ENCODE results near the gene CINP.
A peak's percentile ranks its signal among the peaks of the same experiment; 100 is the strongest.

Gene CINP

DNA sequence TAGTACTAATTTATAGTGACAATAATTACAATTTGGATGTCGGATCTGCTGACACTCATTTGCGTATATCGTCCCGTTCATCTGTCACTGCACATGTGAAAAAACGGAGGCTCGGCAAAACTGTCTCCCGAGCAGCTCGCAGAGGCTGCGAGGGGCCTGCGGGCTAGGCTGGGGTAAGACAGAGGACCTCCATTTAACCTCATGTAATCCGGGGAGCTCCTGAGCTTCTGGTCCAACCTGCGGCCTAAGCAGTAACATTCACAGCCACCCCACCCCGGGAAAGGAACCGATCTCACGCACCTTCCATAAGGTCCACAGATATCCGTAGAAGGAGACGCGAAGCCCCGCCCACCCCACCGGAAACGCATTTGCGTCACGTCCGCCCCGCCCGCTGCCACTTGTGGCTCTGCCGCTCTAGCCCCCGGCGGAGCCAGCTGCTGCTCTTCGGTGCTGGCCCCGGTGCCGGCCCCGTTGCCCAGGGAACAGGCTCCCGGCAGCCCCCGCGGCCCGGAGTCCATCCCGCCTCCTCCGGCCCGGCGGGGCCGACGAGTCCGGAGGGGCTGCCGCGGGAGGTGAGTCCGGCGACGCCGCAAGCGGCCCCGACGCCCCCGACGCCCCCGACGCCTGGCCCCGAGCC is at the start of gene CINP, which contains the start of gene TECPR2:
Gene CINP, minus strand, starts transcription at position 346 of the 637 bp plus-strand sequence. Its CDS starts 39 bp downstream, at position 307.
Gene TECPR2, plus strand, starts transcription at position 397 of the 637 bp plus-strand sequence. CDS start 13,781 bp downstream, outside the sequence.
- DNase-seq (ENCODE audit: low read depth in 2 of 2) = peak; percentile 98

DNA sequence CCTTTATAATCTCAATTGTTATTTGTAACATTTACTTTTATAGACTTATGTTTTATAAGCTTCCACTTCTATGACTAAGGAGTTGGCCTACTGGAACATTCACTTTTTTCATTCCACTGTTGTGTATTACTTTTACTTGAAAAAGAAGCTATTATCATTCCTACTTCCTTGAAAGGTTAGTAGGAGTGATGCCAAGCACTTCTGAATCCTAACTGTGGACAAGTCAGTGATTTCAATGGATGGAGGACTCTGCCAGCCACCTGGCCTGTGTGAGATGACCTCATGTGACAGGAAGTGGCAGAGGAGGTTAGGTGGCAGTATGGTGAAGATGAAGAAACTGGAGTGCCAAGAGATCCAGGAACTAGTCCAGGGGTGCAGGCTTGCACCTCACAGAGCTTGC is 46.0 kb upstream of the CINP start:
- DNase-seq (ENCODE audit: low read depth in 2 of 2) = no peak

DNA sequence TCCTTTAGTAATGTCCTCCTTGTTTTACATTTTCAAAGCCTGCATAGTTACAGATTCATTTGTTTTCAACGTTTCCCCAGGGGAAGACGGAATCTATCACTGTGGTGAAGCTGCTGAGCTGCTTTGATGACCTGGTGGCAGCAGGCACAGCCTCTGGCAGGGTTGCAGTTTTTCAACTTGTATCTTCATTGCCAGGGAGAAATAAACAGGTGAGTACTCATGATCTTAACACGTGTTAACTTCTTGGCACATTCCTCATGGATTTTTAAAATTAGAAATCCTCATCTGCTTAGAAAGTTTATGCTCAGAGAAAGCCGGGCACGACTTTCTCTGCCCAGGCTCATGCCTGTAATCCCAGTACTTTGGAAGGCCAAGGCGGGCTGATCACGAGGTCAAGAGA is 44.6 kb upstream of the CINP start:
- no peak for DNase-seq (ENCODE audit: low read depth in 2 of 2)

DNA sequence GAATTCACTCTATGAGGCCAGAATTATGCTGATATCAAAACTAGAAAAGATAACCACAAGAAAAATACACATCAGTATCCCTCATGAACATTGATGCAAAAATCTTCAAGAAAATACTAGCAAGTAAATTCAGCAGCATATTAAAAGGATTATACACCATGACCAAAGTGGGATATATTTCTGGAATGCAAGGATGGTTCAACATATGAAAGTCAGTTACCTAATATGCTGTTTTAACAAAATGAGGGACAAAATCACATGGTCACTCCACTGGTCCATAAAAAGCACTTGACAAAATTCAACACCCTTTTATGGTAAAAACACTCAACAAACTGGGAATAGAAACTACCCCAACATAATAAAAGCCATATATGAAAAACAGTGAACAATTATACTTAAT is 40.3 kb upstream of the CINP start:
- DNase-seq (ENCODE audit: low read depth in 2 of 2) = no peak

DNA sequence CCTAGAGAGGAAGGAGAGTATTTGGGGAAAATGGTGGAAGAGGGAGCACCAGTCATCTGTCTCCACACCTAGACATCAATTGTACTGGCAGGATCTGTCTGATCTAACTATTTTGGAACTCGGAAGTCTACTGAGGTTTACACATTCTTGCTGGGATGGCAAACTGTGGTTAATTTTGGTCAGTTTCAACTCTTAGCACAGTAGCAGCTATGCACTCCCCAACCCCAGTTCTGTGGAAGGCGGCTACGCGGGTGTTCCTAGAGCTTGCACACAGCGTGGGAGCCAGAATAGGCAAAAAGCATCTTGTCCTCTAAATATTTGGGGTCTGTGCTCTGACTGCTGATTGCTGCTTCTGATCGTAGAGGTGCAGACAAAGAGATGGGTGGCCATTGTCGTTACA is 33.8 kb upstream of the CINP start:
- no peak for DNase-seq (ENCODE audit: low read depth in 2 of 2)

DNA sequence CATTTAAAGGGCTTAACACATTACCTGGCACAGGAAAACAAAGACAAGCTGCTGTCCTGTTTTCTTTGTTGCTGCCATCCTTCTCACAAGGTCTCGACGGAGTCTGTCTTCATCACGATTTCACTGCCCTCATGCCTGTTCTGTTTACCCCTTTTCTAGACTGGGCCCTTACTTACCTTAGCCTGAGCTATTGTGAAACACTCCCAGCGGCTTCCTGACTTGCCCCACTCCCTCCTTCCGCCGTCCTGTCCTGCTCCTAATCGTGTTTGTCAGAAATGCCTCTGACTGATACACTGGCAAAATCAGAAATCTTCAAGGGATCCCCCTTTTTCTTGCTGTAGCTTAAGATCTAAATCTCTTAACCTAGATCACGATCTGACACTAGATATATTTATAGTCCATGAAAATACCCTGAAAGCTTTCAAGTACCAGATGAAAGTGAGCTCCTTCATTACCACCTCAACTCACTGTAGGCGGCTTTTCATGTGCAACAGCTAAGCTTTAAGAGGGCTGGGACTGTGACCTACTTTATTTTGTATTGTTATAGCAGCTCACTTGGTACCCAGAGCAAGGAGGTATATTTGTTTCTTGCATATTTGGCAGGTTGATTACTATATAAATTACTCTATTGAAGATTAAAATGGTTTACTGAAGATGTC is 32.2 kb upstream of the CINP start:
- peak in 1 of 2 donors; percentile 1 for DNase-seq (ENCODE audit: low read depth in 2 of 2)

DNA sequence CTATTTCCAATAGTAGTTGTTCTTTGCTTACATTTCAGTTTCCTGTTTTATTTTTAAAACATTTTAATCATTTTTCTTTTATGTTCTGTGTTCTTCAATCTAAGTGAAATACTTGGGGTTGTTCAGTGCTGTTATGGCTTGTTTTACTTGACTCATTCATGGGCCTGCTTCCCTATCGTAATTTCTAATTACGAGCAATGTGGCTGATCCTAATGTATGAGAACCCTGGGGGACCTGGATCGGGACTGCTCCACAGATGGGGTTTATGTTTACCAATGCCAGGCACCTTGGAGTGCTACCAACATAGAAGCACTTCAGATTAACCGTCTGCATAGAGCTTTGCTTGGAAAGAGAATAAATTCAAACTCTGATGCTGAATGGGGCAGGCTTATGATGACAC is 29.8 kb upstream of the CINP start:
- no peak for DNase-seq (ENCODE audit: low read depth in 2 of 2)

DNA sequence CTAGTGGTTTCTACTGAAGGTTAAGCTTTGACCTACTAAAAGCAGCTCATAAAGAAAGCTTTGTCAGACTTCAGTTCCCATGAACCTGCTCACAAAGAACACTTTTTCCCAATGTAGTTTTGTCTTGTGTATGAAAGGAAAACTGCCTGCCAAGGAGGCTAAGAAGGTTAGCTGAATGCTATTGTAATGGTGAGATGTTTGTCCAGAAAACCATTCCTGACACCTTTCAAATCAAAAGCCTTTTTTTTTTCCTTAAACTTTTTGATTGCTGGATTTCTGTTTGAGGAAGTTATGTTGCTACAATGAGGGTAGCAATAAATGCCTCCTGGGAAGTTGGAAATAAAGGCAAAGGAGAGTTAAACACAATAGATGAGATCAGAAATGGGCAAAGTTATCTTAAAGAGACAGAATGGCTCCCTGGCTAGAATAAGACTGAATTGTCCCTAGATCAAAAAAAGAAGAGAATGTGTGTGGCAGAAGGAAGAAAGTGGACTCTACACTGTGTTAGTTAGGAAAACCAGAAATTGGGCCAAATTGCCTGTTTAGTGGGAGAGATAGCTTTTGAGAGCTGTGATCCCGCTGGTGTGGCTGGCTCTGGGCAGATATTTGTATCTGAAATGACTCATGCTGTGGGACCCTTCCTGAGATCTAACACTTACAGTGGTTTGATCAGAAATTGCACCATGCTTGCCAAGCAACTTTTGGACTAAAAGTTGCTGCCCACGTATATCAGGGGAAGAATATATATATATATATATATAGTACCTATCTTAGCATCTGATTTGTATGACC is 27.6 kb upstream of the CINP start:
- DNase-seq (ENCODE audit: low read depth in 2 of 2) = no peak

DNA sequence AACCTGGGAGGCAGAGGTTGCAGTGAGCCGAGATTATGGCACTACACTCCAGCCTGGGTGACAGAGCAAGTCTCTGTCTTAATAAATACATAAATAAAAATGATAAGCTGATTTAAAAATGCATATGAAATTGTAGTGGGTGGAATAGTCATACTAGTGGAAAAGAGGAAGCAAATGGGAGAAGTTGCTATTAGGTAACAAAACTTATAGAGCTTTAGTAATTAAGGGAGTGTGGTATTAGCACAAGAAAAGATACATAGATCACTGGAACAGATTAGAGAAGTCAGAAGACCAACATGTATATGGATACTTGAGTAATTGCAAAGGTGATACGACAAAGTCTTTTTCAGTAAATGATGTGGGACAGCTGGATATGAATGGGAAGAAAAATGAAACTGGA is 26.6 kb upstream of the CINP start:
- DNase-seq (ENCODE audit: low read depth in 2 of 2) = no peak

DNA sequence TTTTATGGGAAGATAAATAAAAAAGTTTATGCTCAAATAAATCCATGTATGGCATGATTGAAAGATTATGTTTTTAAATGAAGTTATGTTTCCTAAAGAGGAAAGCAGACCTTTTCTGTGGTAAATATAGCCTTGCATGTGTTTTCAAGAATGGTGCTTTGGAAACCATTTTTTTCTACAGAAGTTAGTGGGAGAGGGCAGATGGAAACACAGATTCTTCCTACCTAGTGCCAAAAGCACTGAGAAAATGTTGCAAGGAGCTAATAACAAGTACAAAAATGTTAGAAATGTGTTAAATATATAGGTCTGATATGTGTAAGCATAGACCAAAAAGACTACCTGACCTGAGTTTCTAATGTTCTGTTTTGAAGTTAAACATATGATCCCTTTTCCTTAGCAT is 24.4 kb upstream of the CINP start:
- no peak for DNase-seq (ENCODE audit: low read depth in 2 of 2)

DNA sequence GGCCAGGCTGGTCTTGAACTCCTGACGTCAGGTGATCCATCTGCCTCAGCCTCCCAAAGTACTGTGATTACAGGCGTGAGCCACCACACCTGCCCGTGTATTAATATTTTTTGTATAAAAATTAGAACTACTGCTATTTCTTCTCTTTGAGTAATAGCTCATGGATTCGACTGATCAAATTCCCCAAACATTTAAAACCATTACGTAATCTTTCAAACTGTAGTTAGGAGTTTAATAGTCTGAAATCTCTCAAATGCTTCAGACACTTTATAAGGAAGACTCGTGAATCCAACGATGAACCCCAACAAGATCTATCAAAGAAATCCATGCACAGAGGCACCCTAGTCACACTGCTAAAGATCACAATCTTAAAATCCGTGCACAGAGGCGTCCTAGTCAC is 16.1 kb upstream of the CINP start:
- no peak for DNase-seq (ENCODE audit: low read depth in 2 of 2)

DNA sequence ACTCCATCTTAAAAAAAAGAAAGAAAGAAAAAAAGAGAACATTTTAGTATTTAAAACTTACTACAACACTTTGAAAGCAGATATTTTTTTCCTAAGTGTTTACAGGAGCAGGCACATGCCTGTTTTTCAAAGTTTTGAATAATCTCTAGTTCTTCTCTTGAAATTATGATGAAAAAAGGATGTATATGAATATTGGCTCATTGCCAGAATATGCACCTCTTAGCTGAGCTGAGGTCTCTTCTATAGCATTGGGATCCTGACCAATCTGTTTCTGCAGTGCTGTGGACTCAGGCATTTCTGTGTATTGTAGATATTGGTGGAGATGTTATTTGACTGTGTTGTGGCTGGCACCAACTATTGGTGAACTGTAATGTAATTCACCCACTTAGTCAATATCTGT is 15.0 kb upstream of the CINP start:
- DNase-seq (ENCODE audit: low read depth in 2 of 2) = no peak

DNA sequence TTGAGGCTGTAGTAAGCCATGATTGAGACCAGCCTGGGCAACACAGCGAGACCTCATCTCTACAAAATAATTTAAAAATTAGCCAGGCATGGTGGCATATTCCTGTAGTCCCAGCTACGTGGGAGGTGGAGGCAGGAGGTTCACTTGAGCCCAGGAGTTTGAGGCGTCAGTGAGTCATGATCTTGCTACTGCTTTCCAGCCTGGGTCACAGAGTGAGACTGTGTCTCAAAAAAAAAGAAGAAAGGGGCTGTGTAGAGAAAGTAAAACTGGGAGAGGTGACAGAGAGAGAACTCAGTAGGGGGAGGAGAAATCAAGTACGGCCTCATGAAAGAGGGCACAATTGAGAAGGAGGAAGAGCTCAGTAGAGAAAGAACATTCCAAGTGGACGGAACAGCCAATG is 12.4 kb upstream of the CINP start:
- DNase-seq (ENCODE audit: low read depth in 2 of 2) = peak in 1 of 2 donors; percentile 6

DNA sequence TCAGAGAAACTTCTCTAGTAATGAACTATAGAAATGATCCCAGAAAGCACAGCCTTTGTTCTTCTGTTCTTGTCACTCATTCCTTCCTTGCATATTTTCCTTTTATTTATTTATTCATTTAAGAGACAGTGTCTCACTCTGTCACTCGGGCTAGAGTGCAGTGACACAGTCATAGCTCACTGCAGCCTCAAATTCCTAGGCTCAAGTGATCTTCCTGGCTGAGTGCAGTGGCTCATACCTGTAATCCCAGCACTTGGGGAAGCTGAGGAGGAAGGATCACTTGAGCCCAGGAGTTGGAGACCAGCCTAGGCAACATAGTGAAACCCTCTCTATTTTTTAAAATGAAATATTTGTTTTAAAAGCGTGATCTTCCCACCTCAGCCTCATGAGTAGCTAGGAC is 11.6 kb upstream of the CINP start:
- DNase-seq (ENCODE audit: low read depth in 2 of 2) = no peak

DNA sequence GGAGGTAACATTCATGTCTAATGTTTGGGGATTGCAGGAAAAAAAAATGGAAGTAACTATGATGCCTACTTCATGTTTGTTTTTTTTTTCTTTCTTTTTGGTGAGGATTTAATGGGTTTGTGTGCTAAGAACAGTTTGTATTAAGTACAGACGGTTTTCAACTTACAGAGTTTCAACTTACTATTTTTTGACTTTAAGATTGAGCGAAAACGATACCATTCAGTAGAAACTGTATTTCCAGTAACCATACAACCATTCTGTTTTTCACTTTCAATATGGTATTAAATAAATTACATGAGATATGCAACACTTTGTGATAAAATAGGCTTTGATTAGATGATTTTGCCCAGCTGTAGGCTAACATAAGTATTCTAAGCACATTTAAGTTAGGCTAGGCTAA is 10.4 kb upstream of the CINP start:
- DNase-seq (ENCODE audit: low read depth in 2 of 2) = no peak

DNA sequence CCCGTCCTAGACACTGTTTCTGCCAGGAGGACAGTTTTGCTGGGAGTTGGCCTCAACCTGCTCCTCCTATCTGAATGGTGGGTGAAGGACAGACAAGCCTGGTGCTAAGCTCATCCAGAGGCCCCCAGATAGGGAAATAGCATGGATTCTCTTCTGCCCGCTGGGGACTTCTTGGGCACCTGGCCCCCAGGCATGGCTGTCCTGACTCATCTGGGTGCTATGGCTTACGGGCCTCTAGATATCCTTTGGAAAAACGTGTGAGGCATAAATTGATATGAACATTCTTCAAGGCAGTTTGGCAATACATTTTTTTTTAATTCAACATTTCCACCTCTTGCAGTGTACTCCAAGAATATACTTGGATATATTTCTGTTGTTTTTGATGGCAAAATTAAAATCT is 8.7 kb upstream of the CINP start:
- no peak for DNase-seq (ENCODE audit: low read depth in 2 of 2)

DNA sequence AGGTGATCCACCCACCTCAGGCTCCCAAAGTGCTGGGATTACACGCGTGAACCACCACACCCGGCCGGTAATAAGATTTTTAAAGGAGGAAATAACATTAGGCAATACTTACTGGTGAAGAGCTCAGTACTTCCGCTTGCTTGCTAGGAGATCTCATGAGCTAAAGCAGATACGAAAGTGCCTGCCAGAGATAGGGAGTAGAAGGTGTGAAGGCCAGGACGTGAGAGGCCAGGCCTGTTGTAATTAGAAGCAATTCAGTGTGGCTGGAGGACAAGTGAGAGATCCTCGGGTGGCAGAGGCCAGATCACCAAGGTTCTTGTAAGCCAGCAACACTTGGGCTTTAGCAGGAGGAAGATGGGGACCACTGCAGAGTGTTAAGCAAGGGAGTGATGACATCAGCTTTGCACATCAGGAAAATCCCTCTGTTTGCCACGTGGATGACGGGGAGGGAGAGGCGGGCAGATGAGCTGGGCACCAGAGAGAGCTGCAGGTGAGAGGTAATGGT is 7.7 kb upstream of the CINP start:
- no peak for DNase-seq (ENCODE audit: low read depth in 2 of 2)

DNA sequence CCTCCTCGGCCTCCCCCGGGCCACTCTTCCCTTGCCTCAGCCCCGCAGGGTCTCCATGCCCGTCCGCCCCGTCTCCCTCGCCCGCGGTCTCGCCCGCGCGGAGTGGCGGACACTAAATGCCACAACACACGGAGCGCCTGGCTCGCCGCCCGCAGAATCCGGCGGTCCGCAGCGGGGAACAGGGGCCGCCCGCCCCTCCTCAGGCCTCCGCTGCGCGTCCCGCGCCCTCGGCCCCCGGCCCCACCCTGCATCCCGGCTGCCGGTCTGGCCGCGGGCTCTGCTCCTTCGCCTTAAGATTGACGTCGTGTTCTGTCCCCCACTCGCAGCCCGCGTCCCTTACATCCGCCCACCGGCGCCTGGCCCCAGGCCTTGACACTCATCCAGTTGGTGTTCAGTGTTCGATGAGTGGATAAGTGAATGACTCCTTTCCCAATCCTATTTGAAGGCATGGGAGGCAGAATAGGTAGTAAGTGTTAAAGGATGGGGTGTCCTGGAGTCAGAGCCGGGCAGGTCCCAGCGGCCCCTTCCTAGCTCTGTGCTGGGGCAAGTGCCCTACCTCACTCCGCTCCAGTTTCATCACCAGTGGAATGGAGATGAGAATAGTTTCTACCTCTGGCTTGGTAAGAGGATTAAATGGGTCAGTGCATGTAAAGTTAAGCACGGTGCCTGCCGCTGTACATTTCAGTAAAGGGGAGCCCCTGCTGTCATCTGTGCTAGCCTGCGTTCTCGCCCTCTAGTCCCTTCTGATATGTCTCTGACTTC is 673 bp upstream of the CINP start:
- DNase-seq (ENCODE audit: low read depth in 2 of 2) = peak; percentile 11 to 18

DNA sequence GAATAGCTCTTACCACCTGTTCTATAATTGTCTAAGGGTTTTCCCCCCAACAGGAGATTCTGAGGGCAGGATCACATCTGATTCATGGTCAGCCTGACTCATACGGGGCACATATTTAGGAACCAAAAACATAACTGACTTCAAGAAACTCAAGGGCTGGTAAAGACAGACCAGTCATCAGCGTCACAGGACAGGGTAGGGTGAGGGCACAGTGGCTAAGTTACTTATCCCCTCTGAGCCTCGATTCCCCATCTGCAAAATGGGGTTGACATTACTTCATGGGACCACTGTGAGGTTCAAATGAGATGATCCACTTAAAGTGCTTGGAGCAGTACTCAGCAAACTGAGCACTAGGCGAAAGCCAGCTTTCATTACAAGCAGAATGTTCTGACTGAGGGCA is 606 bp downstream of the CINP start:
- peak; percentile 19 to 53 for DNase-seq (ENCODE audit: low read depth in 2 of 2)

DNA sequence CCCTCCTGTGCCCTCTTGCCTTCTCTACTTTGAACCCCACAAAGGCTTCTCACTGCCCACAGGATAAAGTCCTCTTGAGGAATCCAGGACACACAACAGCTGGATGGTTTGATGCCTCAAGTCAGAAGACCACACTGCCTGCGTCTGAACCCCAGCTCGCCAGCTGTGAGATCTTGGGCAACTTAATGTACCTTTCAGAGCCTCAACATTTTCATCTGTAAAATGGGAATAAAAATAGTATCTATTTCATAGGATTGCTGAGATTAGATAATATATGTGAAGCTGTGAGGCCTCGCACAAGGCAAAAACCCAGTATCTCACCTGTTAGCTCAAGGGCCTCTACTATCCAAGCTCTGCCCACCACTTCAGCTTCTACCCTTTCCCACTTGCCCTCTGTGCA is 2.3 kb downstream of the CINP start:
- DNase-seq (ENCODE audit: low read depth in 2 of 2) = no peak

DNA sequence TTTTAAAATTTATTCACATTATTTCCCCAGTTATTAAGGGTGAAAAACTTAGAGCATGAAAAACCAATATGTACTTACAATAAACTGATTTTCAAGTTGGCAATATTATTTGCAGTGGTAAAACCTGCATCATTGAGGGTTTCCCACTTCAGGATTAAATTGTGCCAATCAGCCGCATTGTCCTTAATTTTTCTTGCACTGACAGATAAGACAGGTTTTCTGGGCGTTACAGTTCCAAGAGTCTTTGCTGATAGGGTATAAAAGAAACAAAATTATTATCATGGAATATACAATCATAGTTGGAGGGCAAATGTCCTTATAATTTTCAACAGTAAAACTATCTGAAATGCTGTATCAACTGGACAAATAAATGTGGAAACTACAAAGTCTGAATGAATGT is 3.3 kb downstream of the CINP start:
- DNase-seq (ENCODE audit: low read depth in 2 of 2) = no peak

DNA sequence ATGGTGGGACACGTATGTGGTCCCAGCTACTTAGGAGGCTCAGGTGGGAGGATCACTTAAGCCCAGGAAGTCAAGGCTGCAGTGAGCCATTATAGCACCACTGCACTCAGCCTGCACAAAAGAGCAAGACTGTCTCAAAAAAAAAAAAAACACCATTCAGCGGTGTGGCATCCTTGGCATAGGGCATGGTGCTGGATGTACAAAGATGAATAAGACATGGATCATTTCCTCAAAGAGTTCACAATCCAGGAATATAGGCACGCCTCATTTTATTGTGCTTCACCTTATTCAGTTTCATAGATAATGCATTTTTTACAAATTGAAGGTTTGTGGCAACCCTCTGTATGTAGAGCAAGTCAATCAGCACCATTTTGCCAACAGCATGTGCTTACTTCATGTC is 6.4 kb downstream of the CINP start:
- no peak for DNase-seq (ENCODE audit: low read depth in 2 of 2)

All from stimulated activated CD4-positive, alpha-beta T cell treated with anti-CD3 and anti-CD28 coated beads, Interleukin-4, amount 100 ng/mL, for 48 hours (primary cell).